Ovary (tissue), 3 donors: ENCODE measurements around the gene EXOC3.

Experiments
- CTCF ChIP-seq, 3 donors: fragments of 450-650 bp in 2 of 3; fragments of 200-600 bp in 1 of 3; IDR thresholded peaks; one replicate each; pipeline versions ENCODE4 v1.5.1 to v1.8.0; 2016 to 2022; ENCODE audit warnings: antibody characterized with exemption in 3 of 3, mild to moderate bottlenecking in 1 of 3
- POLR2A ChIP-seq: fragments of 450-650 bp; IDR thresholded peaks from one replicate; pipeline ENCODE4 v1.6.1; 2017; ENCODE audit warnings: antibody characterized with exemption, mild to moderate bottlenecking, moderate library complexity
- donor health status: DM: no; HTN: no; CAD: no.

- TF ChIP-seq CTCF (IDR thresholded peaks at IDR 0.05) (no peak), POLR2A (no peak)
Measured at GRCh38 chr5:469752-470483, 26.9 kb downstream of the EXOC3 start.
